MV-4-11 (cell line): ENCODE results near the gene CLEC2A.
A peak's percentile ranks its signal among the peaks of the same experiment; 100 is the strongest.

Experiments
- DNase-seq: peaks from one replicate; lab custom pipeline; 2025; lab: John Stamatoyannopoulos, UW

CLEC2A gene

DNA sequence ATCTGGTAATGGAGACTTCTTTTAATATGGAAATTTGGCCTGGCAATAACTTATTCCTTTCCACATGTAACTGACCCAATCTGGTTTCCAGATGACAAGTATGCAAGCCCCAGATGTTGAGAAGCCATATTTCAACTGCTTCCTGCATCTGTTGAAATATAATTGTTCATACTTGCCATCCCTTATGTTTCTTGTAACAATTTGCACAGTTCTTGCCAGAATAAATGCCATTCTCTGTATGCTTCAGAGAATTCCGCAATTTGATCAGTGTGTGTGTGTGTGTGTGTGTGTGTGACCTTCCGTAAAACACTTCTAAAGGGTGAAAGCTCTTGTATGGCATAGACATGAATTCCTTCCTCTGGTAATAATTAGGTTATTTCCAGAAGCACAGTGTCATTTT is 1.8 kb upstream of the CLEC2A start:
- no peak for DNase-seq

DNA sequence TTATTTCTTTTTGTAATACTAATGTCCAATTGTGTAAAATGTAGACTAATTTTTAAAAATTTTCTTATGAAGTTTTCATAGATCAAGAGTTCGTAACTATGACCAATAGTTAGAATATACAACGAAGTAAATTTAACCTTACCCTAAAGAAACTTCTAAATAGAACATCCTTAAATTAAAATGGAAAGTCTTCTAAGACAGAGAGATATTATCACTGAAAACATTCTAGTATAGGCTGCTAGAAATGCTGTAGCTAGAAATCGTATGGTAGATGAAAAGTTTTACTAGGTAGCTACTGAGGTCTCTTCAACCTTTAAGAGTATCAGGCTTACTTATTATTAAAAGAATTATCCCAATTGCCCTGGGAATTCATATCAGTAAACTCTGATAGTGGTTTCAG is 925 bp downstream of the CLEC2A start:
- no peak for DNase-seq

DNA sequence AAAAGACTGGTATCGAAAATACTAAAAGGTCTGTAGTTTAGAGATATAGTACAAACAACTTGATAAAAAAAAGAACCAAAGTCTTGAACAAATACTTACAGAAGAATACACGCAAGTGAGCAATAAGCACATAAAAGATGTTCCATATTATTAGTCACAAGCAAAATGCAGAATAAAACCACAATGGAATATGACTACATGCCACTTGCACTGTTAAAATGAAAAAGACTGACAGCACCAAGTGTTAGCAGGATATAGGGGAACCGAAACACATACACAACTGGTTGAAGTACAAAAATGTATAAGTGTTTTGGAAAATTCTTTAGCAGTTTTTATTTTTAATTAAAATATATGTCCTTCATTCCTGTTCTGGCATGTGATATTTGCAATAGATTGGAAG is 3.6 kb downstream of the CLEC2A start:
- peak; percentile 83 for DNase-seq

DNA sequence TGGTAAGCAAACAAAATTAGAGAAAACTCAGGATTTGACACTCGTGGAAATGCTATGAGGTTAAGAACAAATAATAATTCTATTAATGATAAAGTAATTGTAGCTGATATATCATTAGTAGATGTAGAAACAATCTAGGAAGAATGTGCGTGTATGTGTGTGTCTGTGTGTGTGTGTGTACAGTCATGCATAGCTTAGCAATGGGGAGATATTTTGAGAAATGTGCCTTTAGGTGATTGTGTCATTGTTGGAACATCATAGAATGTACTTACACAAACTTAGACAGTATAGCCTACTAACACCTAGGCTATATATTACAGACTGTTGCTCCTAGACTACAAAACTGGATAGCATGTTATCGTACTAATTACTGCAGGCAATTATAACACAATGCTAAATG is 5.3 kb downstream of the CLEC2A start:
- DNase-seq: no peak

DNA sequence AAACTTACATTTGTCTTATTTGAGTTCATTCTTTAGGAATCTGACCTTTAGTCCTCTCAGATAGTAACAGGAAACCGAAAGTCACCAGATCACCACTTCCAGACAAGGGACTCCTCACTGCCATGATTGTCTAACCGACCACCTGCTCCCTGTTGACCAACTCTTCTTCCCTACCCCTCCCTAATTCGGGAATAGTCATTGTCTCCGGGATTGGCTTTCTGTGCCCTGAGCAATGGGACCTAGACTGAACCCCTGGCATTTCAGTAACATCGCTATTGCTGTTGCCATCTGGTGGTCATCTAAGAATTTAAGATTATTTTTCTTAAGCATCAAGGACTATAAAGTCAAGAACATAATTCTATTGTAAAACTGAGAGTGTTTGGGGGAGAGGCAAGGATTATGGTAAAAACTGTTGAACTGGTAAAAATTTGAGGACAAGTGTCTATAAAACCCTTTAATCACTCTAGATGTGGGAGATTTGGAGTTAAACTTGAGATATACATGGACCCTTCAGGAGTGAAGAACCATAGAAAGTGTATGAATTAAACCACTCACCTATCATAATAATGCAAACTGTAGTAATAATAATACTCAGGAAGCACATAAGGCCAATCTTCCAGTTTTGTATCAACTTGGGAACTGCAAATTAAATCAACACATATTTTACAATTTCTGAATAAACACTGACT is 6.3 kb downstream of the CLEC2A start:
- peak; percentile 6 for DNase-seq

DNA sequence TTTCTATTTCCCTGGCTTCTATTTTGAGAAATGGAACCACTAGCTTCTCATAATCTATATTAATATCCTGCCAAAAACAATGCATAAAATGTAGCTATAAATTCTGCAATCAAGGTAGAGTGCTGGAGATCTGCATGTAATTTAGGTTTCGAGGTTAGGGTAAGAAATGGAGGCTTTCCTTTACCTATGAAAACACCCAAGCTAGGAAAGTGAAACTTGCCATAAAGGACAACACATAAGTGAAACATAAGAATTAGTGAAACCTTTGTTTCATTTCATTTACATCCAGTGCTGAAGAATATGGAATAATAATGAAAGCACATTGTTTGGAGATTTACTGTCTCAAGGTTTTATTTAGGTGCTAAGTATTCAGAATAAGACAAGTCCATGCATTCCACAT is 9.7 kb downstream of the CLEC2A start:
- no peak for DNase-seq

DNA sequence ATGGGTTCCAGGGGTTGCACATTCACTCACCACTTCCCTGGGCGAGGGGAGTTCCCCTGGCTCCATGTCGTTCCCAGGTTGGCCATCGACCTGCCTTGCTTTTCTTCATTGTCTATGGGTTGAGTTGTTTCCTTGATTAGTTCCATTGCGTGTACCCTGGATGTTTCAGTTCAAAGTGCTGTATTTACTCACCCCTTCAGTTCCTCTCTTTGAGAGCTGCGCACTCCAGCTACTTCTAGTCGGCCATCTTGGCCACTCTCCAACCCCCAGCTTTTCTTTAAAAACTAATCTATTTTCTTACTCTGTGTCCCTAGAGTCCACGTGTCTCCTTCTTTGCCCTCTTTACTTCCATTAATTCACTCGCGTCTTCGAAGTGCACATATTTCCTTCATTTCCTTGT is 11.7 kb downstream of the CLEC2A start:
- no peak for DNase-seq

DNA sequence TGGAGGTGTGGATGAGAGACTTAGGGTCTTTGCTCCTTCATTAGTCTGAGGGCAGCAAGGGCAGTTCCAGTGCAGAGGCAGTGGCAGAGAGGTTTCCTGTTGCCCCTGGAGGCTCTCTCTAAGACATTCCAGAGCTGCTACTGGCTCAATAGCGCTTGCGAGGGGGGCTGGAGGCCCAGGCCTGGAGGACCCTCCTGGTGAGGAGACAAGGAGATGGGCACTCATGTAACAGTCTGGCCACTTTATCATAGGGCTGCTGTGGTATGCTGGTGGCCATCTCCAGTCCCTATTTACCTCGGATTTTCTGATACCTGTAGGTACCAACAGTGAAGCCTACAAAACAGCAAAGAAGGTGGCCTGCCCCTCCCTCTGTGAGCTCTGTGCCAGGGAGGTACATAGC is 12.7 kb downstream of the CLEC2A start:
- no peak for DNase-seq

DNA sequence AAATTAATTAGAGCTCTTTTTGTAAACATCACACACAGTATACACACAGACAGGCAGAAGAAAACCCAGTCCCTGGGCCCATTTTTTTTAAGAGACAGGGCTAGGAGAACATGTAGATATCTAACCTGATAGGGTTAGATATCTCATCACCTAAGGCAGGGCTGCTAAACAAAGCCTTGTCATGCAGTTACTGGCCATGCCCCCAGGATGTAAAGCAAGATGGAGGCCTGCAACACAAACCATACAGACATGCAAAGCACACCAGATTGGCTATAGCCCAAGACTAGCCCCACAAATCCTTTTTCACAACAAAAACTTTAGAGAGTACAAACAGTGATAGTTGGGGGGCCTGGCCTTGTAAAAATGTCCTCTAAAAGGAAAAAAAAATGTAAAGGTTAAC is 20.5 kb downstream of the CLEC2A start:
- DNase-seq: no peak

DNA sequence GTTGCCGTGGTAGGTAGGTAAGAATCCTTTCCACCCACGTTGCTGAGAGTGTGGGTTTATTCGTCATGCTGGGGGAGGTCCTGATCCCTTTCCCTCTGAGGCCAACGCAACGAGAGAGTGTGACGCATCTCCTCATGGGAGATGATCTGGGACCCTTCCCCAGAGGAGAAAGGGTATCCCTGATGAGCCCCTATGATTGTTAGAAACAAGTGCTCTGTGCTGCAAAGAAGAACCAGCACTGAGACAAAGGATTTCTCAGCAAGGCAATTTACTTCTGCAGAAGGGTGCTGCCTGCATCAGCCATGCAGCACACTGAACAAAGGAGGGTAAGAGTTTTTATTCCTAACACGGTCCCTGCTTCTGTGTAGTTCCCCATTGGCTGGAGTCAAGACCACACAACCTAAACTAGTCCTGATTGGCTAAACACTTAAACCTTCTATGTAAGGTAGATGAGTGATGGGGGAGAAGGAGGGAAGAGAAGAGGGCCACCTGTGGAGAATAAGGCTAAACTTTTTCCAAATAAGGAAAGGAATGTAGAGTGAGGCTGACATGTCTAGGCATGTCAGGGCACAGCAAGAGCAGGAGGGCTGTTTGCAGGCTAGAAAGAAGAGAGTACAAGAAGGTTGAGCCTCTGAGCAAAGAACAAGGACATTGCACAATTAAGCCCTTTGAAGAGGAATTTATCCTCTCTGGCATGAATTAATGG is 21.3 kb downstream of the CLEC2A start:
- peak; percentile 3 for DNase-seq

DNA sequence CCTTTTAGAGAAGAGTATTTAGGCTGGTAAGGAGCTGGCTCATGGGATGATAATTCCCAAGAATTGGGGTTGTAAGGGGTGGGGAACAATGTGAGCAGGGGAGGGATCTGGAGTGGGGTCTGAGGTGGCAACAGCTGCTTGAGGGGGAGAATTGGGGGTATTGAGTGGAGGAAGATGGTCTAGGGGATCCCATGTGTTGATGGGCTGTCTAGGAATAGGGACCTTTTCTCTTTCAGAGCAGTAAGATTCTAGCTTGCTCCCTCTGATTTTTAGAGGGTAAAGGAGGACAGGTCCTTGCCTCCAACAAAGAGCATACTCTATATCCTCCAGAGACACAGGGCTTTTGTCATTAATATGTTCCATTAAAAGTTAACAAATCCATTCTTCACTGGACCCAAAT is 22.4 kb downstream of the CLEC2A start:
- DNase-seq: no peak

DNA sequence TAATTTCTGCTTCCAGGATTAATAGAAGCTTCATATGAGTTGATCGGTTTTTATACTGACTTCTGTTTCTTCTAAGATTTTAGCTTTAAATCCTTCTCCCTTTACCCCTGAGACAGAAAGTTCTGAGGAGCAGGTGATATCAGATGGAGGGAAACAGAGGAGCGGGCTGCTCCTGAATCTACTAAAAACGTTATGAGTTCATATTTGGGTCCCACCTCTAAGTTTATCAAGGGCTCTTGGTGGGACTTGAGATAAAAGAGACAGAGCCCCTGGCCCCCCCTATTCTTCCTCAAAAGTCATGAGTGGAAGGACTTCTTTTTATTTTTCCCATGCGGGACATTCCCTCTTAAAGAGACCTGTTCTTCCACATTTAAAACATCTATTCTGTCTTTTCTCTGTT is 23.8 kb downstream of the CLEC2A start:
- no peak for DNase-seq

DNA sequence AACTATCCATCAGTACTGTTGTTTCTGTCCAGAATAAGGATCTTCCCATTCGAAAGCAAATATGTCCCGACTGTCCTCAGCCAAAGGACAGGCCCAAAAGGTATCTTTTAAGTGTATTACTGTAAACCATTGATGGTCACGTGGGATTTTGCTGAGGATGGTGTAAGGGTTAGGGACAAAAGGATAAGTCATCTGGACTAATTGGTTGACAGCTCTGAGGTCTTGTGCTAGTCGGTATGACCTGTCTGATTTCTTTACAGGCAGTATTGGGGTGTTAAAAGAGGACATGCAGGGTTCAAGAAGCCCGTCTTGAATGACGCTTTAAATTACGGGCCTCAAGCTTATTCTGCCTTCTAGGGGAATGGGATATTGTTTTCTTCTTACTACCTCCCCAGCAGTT is 24.4 kb downstream of the CLEC2A start:
- no peak for DNase-seq

DNA sequence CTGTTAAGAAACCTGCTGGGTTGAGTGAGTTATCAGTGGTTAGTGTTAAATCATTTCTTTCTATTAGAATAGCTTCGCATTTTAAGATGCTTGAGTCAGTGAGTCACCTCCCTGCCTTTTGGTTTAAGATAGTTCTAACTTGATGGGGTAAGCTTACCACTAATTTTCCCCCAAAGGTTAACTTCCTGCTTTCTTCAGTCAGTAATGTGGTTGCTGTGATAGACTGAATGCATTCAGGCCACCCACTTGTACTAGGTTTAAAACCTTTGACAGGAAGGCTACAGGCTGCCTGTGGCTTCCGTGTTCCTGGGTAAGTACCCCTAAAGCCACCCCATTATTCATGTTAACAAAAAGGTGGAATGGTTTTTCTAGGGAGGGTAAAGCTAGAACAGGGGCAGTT is 25.3 kb downstream of the CLEC2A start:
- DNase-seq: peak; percentile 59

DNA sequence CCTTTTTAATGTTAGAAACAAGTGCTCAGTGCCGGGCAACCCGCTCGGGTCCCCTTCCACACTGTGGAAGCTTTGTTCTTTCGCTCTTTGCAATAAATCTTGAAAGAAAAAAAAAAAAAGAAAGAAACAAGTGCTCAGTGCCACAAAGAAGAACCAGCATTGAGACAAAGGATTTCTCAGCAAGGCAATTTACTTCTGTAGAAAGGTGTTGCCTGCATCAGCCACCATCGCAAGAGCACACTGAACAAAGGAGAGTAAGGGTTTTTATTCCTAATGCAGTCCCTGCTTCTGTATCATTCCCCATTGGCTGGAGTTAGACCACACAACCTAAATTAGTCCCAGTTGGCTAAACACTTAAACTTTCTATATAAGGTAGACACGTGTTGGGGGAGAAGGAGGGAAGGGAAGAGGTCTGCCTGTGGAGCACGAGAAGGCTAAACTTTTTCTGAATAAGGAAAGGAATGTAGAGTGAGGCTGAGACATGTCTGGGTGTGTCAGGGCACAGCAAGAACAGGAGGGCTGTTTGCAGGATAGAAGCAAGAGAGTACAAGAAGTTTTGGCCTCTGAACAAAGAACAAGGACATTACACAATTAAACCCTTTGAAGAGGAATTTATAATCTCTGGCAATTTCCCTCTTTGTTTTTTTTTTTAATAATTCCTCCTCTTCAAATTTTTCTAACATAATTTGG is 29.5 kb downstream of the CLEC2A start:
- DNase-seq: no peak

DNA sequence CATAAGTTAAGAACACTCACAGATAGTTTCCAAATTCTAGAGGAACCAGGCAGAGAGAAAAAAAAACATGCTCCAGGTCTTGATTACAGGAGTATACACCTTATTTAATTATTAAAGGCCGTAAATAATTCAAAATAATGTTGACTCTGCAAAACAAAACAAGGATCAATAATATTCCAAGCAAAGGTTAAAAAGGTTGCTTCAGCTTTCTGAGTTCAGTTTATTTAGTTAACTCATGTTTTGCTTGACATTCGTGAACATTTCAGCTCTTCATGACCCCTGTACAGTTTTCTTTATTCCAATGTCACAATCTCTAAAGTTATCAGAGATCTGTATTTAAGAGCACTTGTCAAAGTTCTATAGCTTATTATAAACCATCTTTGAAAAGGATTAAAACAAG is 31.2 kb downstream of the CLEC2A start:
- DNase-seq: no peak

DNA sequence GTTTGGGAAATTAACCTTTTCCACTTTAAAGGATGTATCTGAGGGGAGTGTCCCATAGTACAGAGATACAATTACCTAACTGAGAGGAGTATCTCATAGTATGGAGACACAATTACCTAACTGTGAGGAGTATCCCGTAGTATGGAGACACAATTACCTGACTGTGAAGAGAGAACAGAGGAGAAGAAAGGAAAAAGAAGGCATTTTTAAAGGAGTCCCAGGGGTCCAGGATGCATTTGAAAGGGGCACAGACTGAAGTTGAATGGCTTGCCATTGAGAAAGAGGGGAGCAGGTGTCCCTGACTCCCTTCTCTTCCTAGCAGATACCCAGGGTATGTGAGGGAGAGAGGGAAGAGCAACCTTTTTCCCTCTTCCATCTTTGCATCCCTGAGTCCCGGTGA is 33.0 kb downstream of the CLEC2A start:
- no peak for DNase-seq

DNA sequence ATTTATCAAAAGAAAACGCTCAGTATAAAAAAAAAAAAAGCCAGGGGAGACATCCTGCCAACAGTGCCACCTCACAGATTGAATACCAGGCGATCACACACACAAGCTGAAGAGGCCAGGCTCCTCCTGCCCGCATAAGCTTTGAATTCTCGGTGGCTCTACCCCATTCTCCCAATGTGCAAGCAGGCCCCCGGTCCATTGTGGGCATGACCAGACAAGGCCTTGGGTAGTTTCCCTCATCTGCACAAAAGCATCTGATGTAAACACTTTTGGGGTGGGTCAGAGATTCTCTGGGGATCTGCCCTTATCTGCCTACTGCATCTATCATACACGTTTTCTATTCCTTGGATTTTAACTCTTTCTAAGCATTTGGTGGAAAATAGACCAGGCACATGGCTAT is 34.6 kb downstream of the CLEC2A start:
- DNase-seq: no peak

DNA sequence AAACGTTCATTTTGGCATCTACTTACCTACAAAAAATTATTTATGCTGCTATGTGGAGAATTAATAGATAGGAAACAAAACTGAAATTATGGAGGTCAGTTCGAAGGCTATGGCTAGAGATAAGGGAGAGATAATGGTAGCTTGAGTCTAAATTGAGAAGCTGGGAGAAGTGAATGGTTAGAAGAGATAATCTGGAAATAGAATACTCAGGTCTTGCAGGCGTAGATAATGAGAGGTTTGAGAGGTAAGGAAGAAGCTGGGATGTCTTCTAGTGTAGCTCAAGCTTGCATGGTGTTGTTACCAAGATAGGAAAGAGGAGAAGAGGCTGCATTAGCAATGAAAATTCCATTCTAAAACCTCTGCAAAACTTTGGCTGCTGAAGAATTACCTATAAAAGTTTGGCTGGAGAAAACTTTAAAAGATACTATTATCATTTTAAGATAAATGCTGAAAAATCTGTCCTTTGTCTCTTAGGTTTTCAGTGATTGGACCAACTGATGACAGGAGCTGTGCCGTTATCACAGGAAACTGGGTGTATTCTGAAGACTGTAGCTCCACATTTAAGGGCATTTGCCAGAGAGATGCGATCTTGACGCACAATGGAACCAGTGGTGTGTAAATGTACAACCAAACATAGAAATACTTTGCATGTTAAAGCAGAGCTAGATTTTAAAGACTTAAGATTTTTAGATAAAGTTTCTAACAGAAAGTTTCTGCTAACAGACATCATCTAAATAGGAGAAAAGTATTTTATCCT is 36.8 kb downstream of the CLEC2A start:
- DNase-seq: no peak

DNA sequence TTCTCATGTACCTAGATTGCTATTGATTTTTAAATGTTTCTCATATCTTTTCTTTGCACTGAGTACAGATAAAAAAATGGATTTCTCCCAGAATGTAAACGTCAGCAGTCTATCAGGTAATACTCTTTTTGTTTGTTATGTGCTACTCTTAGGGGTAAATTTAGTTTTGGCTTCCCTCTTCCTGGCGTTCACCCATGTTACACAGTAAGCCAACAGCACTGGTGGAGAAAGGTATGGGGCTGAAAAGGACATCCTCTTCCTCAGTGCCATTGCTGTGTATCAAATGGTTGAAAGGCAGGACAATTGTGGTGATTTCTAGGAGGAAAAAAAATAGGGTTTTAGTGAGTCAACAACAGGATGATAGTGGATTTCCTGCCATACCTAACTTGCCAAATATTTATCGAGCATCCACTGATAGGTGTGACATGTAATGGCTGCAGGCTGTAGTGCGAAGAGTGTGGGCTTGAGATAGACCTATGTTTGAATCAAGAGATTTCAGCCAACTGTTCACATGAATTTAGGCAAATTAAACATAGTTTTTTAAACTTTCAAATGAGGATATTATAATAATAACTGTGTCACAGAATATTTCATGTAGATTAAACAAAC is 43.4 kb downstream of the CLEC2A start:
- no peak for DNase-seq

DNA sequence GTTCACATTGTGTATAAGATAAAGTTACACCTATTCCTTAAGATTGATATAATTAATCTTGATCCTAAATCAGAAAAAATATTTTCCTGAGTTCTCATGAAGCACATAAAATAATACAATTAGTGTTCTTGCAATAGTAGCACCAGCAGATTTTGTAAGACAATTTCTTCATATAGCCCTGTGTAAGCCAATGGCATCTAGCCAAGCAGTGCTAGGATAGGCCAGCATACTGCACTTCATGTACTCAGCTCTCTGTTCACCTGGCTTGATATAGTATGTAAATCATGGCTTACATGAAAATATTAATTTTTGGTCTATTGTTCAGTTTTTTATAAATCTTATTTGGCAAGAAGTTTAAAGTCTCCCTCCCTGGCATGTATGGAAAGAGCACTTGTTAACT is 49.0 kb downstream of the CLEC2A start:
- DNase-seq: no peak

DNA sequence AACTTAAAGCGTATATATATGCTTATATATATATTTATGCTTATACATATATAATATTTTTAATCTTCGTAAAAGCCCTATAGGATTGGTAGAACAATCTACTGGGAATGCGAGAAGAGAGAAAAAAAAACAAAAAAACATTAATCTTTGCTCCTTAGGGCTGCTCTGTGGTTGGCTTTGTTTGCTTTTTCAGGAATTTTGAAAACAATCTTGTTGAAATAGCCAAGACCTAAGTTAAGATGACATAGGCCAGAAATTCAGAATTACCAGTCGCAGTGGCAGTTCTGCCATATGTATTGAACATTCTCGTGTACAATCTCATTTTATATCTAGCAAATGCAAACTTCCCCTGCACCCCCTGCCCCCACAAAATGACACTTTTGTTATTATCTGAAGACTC is 50.2 kb downstream of the CLEC2A start:
- DNase-seq: no peak
